ENCODE results near the gene NEU1. TPM values are rescaled to one million over a fixed set of nuclear protein-coding genes. Genes with fewer than 3 reads are reported as not detected.
A peak's percentile ranks its signal among the peaks of the same experiment; 100 is the strongest.

Gene NEU1
- total RNA-seq, 2 donors from 2014 or later = 29.3 to 30.6 TPM

DNA sequence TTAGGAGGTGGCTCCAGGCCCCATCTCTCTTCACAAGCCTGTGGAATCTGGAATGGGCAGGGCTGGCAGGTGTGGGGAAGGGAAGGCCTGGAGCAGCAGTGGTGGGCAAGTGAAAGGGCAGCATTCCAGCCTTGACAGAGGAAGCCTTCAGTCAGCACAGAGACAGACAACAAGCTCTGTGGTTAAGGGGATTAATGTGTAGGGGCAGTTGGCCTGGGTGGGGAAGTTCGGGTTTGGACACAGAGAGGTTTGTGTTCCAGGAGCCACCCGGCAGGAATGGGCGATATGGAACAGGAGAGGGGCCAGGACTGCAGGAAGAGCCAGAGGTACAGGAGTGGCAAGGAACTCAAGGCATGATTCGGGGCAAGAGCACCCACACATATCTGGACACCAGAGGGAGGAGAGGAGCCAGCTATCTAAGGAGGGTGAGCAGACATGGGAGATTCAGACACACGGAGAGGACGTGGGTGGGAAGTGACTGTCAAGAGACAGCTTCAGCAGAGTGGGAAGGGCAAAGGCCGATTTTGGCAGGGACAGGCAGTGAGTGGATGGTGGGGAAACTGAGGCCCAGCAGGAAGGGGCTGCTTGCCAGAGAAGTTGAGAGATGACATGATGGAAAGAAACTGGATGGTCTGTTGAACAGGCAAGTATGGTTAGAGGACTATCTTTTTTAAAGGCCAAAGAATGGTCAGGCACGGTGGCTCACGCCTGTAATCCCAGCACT is 18.7 kb upstream of the NEU1 start:
- Histone ChIP-seq H3K27ac (no peak overlapping the region), H3K27me3 (no peaks in the 10 kb centered on the region), H3K9me3 (no peaks in the 10 kb centered on the region), H3K36me3 (replicated peaks in 1 of 2; ENCODE audit: insufficient read depth in 1 of 2, low read depth in 2 of 2) (peaks cover 7 to 32% of the 10 kb centered on the region in 2 donors), H3K4me3 (no peak overlapping the region), H3K4me1 (peaks cover 20% of the 10 kb centered on the region)
- ATAC-seq (no peak), DNase-seq (no peak)
- no peak for TF ChIP-seq POLR2A (IDR thresholded peaks at IDR 0.05)
- TF ChIP-seq, protein P1, sequence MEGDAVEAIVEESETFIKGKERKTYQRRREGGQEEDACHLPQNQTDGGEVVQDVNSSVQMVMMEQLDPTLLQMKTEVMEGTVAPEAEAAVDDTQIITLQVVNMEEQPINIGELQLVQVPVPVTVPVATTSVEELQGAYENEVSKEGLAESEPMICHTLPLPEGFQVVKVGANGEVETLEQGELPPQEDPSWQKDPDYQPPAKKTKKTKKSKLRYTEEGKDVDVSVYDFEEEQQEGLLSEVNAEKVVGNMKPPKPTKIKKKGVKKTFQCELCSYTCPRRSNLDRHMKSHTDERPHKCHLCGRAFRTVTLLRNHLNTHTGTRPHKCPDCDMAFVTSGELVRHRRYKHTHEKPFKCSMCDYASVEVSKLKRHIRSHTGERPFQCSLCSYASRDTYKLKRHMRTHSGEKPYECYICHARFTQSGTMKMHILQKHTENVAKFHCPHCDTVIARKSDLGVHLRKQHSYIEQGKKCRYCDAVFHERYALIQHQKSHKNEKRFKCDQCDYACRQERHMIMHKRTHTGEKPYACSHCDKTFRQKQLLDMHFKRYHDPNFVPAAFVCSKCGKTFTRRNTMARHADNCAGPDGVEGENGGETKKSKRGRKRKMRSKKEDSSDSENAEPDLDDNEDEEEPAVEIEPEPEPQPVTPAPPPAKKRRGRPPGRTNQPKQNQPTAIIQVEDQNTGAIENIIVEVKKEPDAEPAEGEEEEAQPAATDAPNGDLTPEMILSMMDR (IDR thresholded peaks at IDR 0.05) = no peak
- WGBS, 2 donors = 83 to 89% methylated on average over 9 of the region's 9 CpGs
- intact Hi-C loops (cut with DNase I) = no loop called here

DNA sequence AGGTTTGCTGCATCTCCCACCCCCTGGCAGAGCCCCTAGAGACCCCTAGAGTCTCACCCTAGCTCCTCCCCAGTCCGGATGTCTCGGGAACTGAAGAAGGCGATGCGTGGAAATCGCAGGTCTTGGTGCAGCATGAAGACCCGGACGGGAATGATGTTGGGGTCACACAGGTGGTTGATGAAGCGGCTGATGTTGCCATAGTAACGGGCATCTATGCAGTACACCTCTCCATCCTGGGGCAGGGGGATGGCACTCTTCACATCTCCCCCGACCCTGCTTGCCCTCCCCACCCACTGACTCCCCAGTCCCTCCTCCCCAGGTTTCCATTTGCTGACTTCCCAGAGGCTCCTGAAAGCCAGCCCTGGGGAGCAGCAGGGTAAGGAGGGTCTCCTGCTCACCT is 18.0 kb upstream of the NEU1 start:
- Histone ChIP-seq H3K36me3 (replicated peaks in 1 of 2; ENCODE audit: insufficient read depth in 1 of 2, low read depth in 2 of 2) (peaks cover 7 to 29% of the 10 kb centered on the region in 2 donors), H3K4me1 (peaks cover 20% of the 10 kb centered on the region), H3K9me3 (no peaks in the 10 kb centered on the region), H3K27ac (no peak overlapping the region), H3K4me3 (no peak overlapping the region), H3K27me3 (no peaks in the 10 kb centered on the region)
- ATAC-seq (no peak), DNase-seq (no peak)
- TF ChIP-seq, protein P1 (IDR thresholded peaks at IDR 0.05) = no peak
- TF ChIP-seq POLR2A (IDR thresholded peaks at IDR 0.05) = no peak
- WGBS, 2 donors = 90 to 91% methylated on average over 10 of the region's 10 CpGs
- intact Hi-C loops (cut with DNase I) = no loop called here

DNA sequence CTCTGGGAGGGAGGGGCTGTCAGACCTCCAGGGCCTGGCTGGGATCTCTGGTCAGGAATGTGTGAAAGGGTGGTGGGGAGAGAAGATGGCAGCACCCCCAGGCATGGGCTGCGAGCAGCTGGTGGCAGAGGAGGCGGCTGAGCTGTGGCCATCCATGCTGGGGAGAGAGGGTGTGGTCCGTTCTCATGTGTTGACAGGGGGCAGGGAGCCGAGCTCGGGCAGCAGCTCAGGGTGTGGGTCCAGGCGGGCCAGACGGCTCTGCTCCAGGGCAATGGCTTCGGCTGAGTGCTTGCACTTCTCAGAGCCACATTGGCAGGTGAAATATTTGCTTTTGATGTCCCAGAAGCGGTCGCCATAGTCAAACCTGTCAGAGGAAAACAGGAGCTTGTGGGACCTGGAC is 17.3 kb upstream of the NEU1 start:
- DNase-seq = no peak
- H3K4me1 ChIP-seq = peaks cover 20% of the 10 kb centered on the region
- no peaks in the 10 kb centered on the region for H3K27me3 ChIP-seq
- intact Hi-C loops (cut with DNase I) = no loop called here
- no peak for ATAC-seq
- peaks cover 7 to 28% of the 10 kb centered on the region in 2 donors for H3K36me3 ChIP-seq (replicated peaks in 1 of 2; ENCODE audit: insufficient read depth in 1 of 2, low read depth in 2 of 2)
- 87 to 90% methylated on average over 6 to 10 of the region's 10 CpGs for WGBS, 2 donors
- TF ChIP-seq, protein P1 (IDR thresholded peaks at IDR 0.05) = no peak
- no peak for TF ChIP-seq POLR2A (IDR thresholded peaks at IDR 0.05)
- no peak overlapping the region for H3K27ac ChIP-seq
- H3K9me3 ChIP-seq = no peaks in the 10 kb centered on the region
- no peak overlapping the region for H3K4me3 ChIP-seq

DNA sequence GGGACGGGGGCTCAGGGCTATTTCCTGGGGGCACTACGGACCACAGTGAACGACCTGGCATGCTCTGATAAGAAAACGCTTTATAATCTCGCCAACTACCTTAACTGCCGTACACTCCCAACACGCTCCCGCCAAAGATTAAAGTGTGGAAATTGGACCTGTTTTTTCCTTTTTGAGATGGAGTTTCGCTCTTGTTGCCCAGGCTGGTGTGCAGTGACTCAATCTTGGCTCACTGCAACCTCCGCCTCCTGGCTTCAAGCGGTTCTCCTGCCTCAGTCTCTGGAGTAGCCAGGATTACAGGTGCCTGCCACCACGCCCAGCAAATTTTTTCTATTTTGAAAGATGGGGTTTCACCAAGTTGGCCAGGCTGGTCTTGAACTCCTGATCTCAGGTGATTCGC is 16.5 kb upstream of the NEU1 start:
- no peak for ATAC-seq
- TF ChIP-seq POLR2A (IDR thresholded peaks at IDR 0.05) = no peak
- TF ChIP-seq, protein P1 (IDR thresholded peaks at IDR 0.05) = no peak
- no peaks in the 10 kb centered on the region for H3K27me3 ChIP-seq
- H3K36me3 ChIP-seq (replicated peaks in 1 of 2; ENCODE audit: insufficient read depth in 1 of 2, low read depth in 2 of 2) = peaks cover 7 to 22% of the 10 kb centered on the region in 2 donors
- no peak for DNase-seq
- 42 to 73% methylated on average over 13 of the region's 13 CpGs for WGBS, 2 donors
- no peak overlapping the region for H3K4me3 ChIP-seq
- peak overlapping the region; percentile 61 to 79 (median 74) for H3K27ac ChIP-seq
- intact Hi-C loops (cut with DNase I) = no loop called here
- peaks cover 20% of the 10 kb centered on the region for H3K4me1 ChIP-seq
- no peaks in the 10 kb centered on the region for H3K9me3 ChIP-seq

DNA sequence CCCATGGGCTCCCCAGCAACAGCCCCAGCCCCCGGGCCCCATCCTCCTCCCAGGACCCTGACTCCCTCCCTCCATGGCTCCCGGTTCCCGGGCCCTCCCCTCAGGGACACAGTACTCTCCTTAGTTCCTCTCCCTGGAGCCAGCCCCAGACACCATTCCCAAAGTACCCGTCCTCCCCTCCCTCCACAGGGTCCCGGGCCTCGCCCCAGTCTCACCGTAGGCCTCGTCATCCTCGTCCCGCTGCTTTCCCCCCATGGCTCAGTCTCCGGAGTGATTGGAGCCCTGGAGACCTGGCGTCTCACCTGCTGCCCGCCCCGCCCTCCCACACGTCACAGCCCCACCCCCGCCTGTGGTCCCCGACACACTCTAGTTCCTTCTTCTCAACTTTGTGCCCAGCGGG is 16.1 kb upstream of the NEU1 start, which contains the start of gene SLC44A4:
Gene SLC44A4 (minus strand): TSS at position 272 of the 400 bp plus-strand sequence. CDS start 17 bp downstream, at position 255.
- intact Hi-C loops (cut with DNase I) = no loop called here
- Histone ChIP-seq H3K4me3 (no peak within 1 kb of the TSS), H3K9me3 (no peaks in the 10 kb centered on the region), H3K27me3 (no peaks in the 10 kb centered on the region), H3K36me3 (replicated peaks in 1 of 2; ENCODE audit: insufficient read depth in 1 of 2, low read depth in 2 of 2) (peaks cover 5 to 21% of the 10 kb centered on the region in 2 donors), H3K4me1 (peaks cover 20% of the 10 kb centered on the region), H3K27ac (peak within 1 kb of the TSS; percentile 61 to 79 (median 74))
- WGBS, 2 donors = 49 to 52% methylated on average over 13 to 18 of the region's 18 CpGs
- ATAC-seq (peak; percentile 59), DNase-seq (peak in 2 of 4 donors; percentile 47 to 63)
- peak in 1 of 3 donors; percentile 26 for TF ChIP-seq POLR2A (IDR thresholded peaks at IDR 0.05)
- TF ChIP-seq, protein P1 (IDR thresholded peaks at IDR 0.05) = no peak
